ENCODE results near the gene KCNE4. TPM values are rescaled to one million over a fixed set of nuclear protein-coding genes. Genes with fewer than 3 reads are reported as not detected.

The KCNE4 gene
- total RNA-seq, 6 experiments from 2014 or later, result 0.17 to 1.2 (median 1.1) TPM

GRCh38 chr2:223019987-223020717 is 31.8 kb upstream of the KCNE4 start:
- no peaks in the 10 kb centered on the region for H3K9me3 ChIP-seq
- 59% methylated on average over 6 of the region's 7 CpGs for WGBS (ENCODE audit: insufficient coverage, low coverage, low lambda C conversion rate, missing lambda C conversion rate)
- no peak for ATAC-seq
- intact Hi-C loops (cut with DNase I), result no loop called here
- no peaks in the 10 kb centered on the region for H3K36me3 ChIP-seq
- TF ChIP-seq POLR2A (IDR thresholded peaks at IDR 0.05) (no peak), CTCF (IDR thresholded peaks at IDR 0.05) (no peak)
- no peak overlapping the region for H3K4me3 ChIP-seq
- no peaks in the 10 kb centered on the region for H3K4me1 ChIP-seq
- DNase-seq, result no peak
- H3K27ac ChIP-seq, result no peak overlapping the region
- H3K27me3 ChIP-seq, result no peaks in the 10 kb centered on the region

DNA sequence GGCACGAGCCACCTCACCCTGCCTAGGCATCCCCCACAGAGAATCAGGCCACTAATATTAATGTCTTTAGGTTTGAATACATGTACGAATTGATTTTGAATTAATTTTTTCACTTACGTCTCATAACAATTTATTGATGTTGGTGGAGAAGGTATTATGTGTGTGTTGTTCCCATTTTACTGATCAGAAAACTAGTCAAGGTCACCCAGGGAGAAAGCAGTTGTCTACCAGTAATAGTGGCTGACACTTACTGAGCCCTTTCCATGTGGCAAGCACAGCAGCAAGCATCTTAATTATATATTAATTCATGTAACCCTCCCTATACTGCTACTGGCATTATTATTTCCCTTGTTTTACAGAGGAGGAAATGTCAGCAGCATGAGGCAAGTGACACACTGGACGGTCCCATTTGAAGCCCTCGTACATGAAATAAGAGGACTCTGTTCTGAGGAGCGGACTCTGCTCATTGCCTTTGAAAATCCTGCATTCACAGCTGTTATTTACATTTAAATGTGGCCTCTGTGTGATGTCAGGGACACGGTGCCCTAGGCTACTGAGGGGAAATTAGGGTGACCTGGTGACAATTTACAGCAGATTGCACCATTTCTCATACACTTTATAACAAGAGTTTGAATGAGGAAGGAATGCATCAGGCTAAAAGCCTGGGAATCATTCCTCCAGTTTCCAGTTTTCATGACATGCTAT is 30.9 kb upstream of the KCNE4 start:
- intact Hi-C loops (cut with DNase I), result no loop called here
- no peaks in the 10 kb centered on the region for H3K4me1 ChIP-seq
- no peak for ATAC-seq
- no peaks in the 10 kb centered on the region for H3K36me3 ChIP-seq
- no peak for TF ChIP-seq CTCF (IDR thresholded peaks at IDR 0.05)
- no peak for TF ChIP-seq POLR2A (IDR thresholded peaks at IDR 0.05)
- H3K27me3 ChIP-seq, result no peaks in the 10 kb centered on the region
- no peaks in the 10 kb centered on the region for H3K9me3 ChIP-seq
- no peak overlapping the region for H3K4me3 ChIP-seq
- WGBS (ENCODE audit: insufficient coverage, low coverage, low lambda C conversion rate, missing lambda C conversion rate), result 48% methylated on average over 7 of the region's 7 CpGs
- H3K27ac ChIP-seq, result no peak overlapping the region
- DNase-seq, result no peak

DNA sequence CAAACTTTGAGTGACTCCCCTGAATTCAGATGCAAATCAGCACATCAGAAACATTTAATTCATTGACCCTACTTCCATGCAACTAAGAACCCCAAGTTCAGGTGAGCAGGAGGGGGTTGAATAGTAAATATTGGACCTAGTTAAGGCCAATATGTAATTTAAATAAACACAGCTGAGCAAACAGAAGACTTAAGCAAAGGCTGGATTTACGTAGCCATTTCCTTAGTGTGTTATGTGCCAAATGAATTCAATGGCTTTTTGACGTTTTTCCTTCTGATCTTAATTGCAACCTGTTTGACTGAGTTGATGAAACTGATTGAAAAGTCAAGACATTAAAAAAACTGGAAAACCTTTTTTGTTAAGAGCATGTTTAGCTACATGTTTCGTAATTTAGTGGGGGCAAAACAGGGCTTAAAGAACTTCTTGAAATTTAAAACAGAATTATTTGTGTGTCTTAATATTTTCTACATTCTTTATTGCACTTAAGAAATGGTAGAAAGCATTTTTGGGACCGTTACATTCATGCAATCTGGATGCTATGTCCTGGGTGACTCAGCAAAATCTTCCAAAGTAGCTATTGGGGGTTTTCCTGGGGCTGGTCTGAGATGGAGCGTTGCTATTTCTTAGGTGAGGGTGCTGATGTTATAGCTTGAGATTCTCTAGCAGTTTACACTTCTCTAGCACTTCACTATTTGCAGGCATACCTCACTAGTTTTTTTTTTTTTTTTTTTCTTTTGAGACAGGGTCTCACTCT is 25.5 kb upstream of the KCNE4 start:
- H3K36me3 ChIP-seq, result no peaks in the 10 kb centered on the region
- 35% methylated on average over 5 of the region's 5 CpGs for WGBS (ENCODE audit: insufficient coverage, low coverage, low lambda C conversion rate, missing lambda C conversion rate)
- H3K9me3 ChIP-seq, result no peaks in the 10 kb centered on the region
- no peaks in the 10 kb centered on the region for H3K27me3 ChIP-seq
- TF ChIP-seq CTCF (IDR thresholded peaks at IDR 0.05) (no peak), POLR2A (IDR thresholded peaks at IDR 0.05) (no peak)
- ATAC-seq (no peak), DNase-seq (no peak)
- intact Hi-C loops (cut with DNase I), result no loop called here
- no peaks in the 10 kb centered on the region for H3K4me1 ChIP-seq
- no peak overlapping the region for H3K27ac ChIP-seq
- no peak overlapping the region for H3K4me3 ChIP-seq

DNA sequence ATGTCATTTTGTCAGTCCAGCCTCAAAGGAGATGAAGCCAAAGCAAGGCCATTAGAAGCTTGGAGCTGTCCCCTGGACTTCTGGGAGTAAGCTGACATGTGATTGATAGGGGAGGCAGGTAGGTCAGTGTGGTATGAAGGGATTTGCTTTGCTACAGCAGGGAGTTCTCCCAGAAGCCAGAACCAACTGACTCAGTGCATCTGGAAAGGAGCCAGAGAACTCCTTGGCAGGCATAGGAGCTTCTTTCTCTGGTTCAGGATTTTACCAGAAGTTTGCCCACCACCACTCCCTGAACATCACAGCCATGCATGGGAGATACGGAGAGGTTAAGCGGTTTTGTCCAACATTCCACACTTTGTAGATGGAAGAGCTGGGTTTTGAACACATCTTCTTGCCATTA is 24.5 kb upstream of the KCNE4 start:
- no peak overlapping the region for H3K27ac ChIP-seq
- no peak for DNase-seq
- ATAC-seq, result no peak

More for the DNA sequence above, 24.5 kb upstream of the KCNE4 start:
- Histone ChIP-seq H3K36me3 (no peaks in the 10 kb centered on the region), H3K4me1 (no peaks in the 10 kb centered on the region), H3K27me3 (no peaks in the 10 kb centered on the region), H3K9me3 (no peaks in the 10 kb centered on the region), H3K4me3 (no peak overlapping the region)
- intact Hi-C loops (cut with DNase I), result no loop called here
- no peak for TF ChIP-seq POLR2A (IDR thresholded peaks at IDR 0.05)
- TF ChIP-seq CTCF (IDR thresholded peaks at IDR 0.05), result no peak
- WGBS (ENCODE audit: insufficient coverage, low coverage, low lambda C conversion rate, missing lambda C conversion rate), result 94% methylated on average over 2 of the region's 2 CpGs

All from right lobe of liver (tissue), 6 donors.